Trophoblast cell (in vitro differentiated cells and primary cell): Measurements from ENCODE around the gene FAM217B.

Experiments
- DNase-seq, 2 donors: peaks; one replicate each; pipeline ENCODE4 v3.0.0-alpha.2; 2016
- H2AFZ ChIP-seq: 2 replicates; pipeline ENCODE4 v1.6.1; 2013; ENCODE audit warnings: low read length, moderate library complexity, mild to moderate bottlenecking; ENCODE audit not compliant: insufficient read depth, poor library complexity
- H2AK5ac ChIP-seq: 2 replicates; pipeline ENCODE4 v1.6.1; 2013; ENCODE audit warnings: mild to moderate bottlenecking, low read length
- H2BK120ac ChIP-seq: 2 replicates; pipeline ENCODE4 v1.6.1; 2013; ENCODE audit warnings: low read length, mild to moderate bottlenecking, moderate library complexity; ENCODE audit not compliant: insufficient read depth, poor library complexity
- H2BK12ac ChIP-seq: 2 replicates; pipeline ENCODE4 v1.6.1; 2013; ENCODE audit warnings: mild to moderate bottlenecking, low read length, moderate library complexity
- H2BK5ac ChIP-seq: 2 replicates; pipeline ENCODE4 v1.6.1; 2013; ENCODE audit warnings: low read length, low read depth, moderate library complexity, mild to moderate bottlenecking; ENCODE audit not compliant: poor library complexity
- H3K14ac ChIP-seq: 2 replicates; pipeline ENCODE4 v1.6.1; 2013; ENCODE audit warnings: mild to moderate bottlenecking, low read length
- H3K18ac ChIP-seq: 2 replicates; pipeline ENCODE4 v1.6.1; 2013; ENCODE audit warnings: mild to moderate bottlenecking, low read length
- H3K23ac ChIP-seq: 2 replicates; pipeline ENCODE4 v1.6.1; 2013; ENCODE audit warnings: low read length
- H3K27ac ChIP-seq: 2 replicates; pipeline ENCODE4 v1.5.1; 2013; ENCODE audit warnings: low read depth, mild to moderate bottlenecking, inconsistent platforms, low read length, moderate library complexity
- H3K27me3 ChIP-seq: 2 replicates; pipeline ENCODE4 v1.6.1; 2013; ENCODE audit warnings: inconsistent platforms, mild to moderate bottlenecking, low read length, moderate library complexity; ENCODE audit not compliant: insufficient read depth
- H3K36me3 ChIP-seq, 2 experiments: 1 replicate in 1 of 2; 2 replicates in 1 of 2; pipeline ENCODE4 v1.6.1; 2013; ENCODE audit warnings: low read length in 2 of 2, mild to moderate bottlenecking in 2 of 2, moderate library complexity in 1 of 2; ENCODE audit not compliant: insufficient read depth in 2 of 2, control insufficient read depth in 1 of 2
- H3K4ac ChIP-seq: 2 replicates; pipeline ENCODE4 v1.6.1; 2013; ENCODE audit warnings: low read depth, mild to moderate bottlenecking, low read length, moderate library complexity
- H3K4me1 ChIP-seq, 2 experiments: 1 replicate in 1 of 2; 2 replicates in 1 of 2; pipeline ENCODE4 v1.6.1; 2013; ENCODE audit warnings: low read length in 2 of 2, mild to moderate bottlenecking in 2 of 2, moderate library complexity in 1 of 2; ENCODE audit not compliant: insufficient read depth in 2 of 2, control insufficient read depth in 1 of 2
- H3K4me2 ChIP-seq: 2 replicates; pipeline ENCODE4 v1.6.1; 2013; ENCODE audit warnings: inconsistent platforms, mild to moderate bottlenecking, low read length, moderate library complexity
- H3K4me3 ChIP-seq: 2 replicates; pipeline ENCODE4 v1.5.1; 2013; ENCODE audit warnings: mild to moderate bottlenecking, low read depth, low read length, inconsistent platforms
- H3K79me1 ChIP-seq: one replicate; pipeline ENCODE4 v1.6.1; 2013; ENCODE audit warnings: low read length
- H3K79me2 ChIP-seq: 2 replicates; pipeline ENCODE4 v1.6.1; 2013; ENCODE audit warnings: low read length, mild to moderate bottlenecking; ENCODE audit not compliant: control insufficient read depth, insufficient read depth, poor library complexity
- H3K9ac ChIP-seq: 2 replicates; pipeline ENCODE4 v1.6.1; 2013; ENCODE audit warnings: mild to moderate bottlenecking, low read length
- H3K9me3 ChIP-seq: 2 replicates; pipeline ENCODE4 v1.6.1; 2013; ENCODE audit warnings: low read depth, mild to moderate bottlenecking, control low read depth, inconsistent platforms, low read length; ENCODE audit not compliant: insufficient read depth
- H4K12ac ChIP-seq: 2 replicates; pipeline ENCODE4 v1.6.1; 2013; ENCODE audit warnings: low read depth, mild to moderate bottlenecking, low read length, moderate library complexity
- H4K8ac ChIP-seq: 2 replicates; pipeline ENCODE4 v1.6.1; 2013; ENCODE audit warnings: low read depth, mild to moderate bottlenecking, low read length, moderate library complexity
- H4K91ac ChIP-seq: one replicate; pipeline ENCODE4 v1.6.1; 2013; ENCODE audit warnings: low read depth, mild to moderate bottlenecking, low read length, moderate library complexity
- WGBS: extraction: QIAGEN DNeasy Blood & Tissue Kit; methylation state at CpG from one replicate; pipeline ENCODE4 v1.1.7; 2013; ENCODE audit warnings: missing lambda C conversion rate; ENCODE audit not compliant: insufficient read length, insufficient coverage; ENCODE audit errors: extremely low coverage; 5-methylcytosine and 5-hydroxymethylcytosine counted together

The FAM217B gene

GRCh38 chr20:59936409-59936808, 3.8 kb upstream of the FAM217B start:
- peaks cover 8% of the 10 kb centered on the region for H3K9me3 ChIP-seq
- H3K4me3 ChIP-seq = no peak overlapping the region
- no peak for DNase-seq
- H3K79me1 ChIP-seq = peaks cover 18% of the 10 kb centered on the region
- no peaks in the 10 kb centered on the region for H3K27me3 ChIP-seq
- no peak overlapping the region for H4K12ac ChIP-seq
- no peak overlapping the region for H3K27ac ChIP-seq
- no peak overlapping the region for H2BK5ac ChIP-seq
- no peak overlapping the region for H4K91ac ChIP-seq
- peaks cover 8% of the 10 kb centered on the region for H3K79me2 ChIP-seq
- no peak overlapping the region for H2AFZ ChIP-seq
- H2BK12ac ChIP-seq = no peak overlapping the region
- H3K36me3 ChIP-seq = no peaks in the 10 kb centered on the region
- H4K8ac ChIP-seq = no peak overlapping the region
- H3K18ac ChIP-seq = no peak overlapping the region
- no peak overlapping the region for H3K14ac ChIP-seq
- H3K4ac ChIP-seq = no peak overlapping the region
- H2AK5ac ChIP-seq = no peak overlapping the region
- H3K4me2 ChIP-seq = no peak overlapping the region
- H3K9ac ChIP-seq = no peak overlapping the region
- no peak overlapping the region for H3K23ac ChIP-seq
- no peak overlapping the region for H2BK120ac ChIP-seq
- H3K4me1 ChIP-seq = peaks cover 12 to 16% of the 10 kb centered on the region in 2 experiments
- no CpG with 5 or more reads among the region's 4 CpGs for WGBS

DNA sequence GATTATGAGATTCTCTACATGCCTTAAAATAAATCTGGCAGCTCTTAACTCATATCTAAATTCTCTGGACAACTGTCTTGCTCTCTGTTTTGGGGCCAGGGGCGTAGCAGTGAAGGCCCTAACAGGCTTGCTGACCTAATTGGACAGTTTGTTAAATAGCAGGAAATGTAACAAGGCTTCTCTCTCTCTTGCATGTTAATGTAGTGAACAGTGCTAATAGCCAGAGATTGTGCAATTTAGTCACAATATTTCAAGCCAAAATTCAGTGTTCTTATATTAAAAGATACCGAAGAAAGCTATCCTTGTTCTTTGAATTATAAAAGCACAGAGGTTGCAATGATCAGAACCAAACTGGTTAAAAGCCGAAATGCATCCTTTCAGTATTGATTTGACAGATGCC, 3.0 kb upstream of the FAM217B start:
- H2BK5ac ChIP-seq = no peak overlapping the region
- peaks cover 18% of the 10 kb centered on the region for H3K79me1 ChIP-seq
- H3K27me3 ChIP-seq = no peaks in the 10 kb centered on the region
- H2BK120ac ChIP-seq = no peak overlapping the region
- no peak for DNase-seq
- H3K9ac ChIP-seq = no peak overlapping the region
- no peak overlapping the region for H4K12ac ChIP-seq
- no peak overlapping the region for H4K91ac ChIP-seq
- peaks cover 8% of the 10 kb centered on the region for H3K79me2 ChIP-seq
- no peak overlapping the region for H2AK5ac ChIP-seq
- H2AFZ ChIP-seq = no peak overlapping the region
- no peak overlapping the region for H4K8ac ChIP-seq
- no peak overlapping the region for H3K14ac ChIP-seq
- no peak overlapping the region for H3K27ac ChIP-seq
- no peak overlapping the region for H3K18ac ChIP-seq
- H2BK12ac ChIP-seq = no peak overlapping the region
- H3K4ac ChIP-seq = no peak overlapping the region
- H3K36me3 ChIP-seq = no peaks in the 10 kb centered on the region
- H3K9me3 ChIP-seq = peaks cover 8% of the 10 kb centered on the region
- no peak overlapping the region for H3K4me3 ChIP-seq
- no CpG with 5 or more reads among the region's 3 CpGs for WGBS
- no peak overlapping the region for H3K4me2 ChIP-seq
- H3K4me1 ChIP-seq = peaks cover 12 to 16% of the 10 kb centered on the region in 2 experiments
- H3K23ac ChIP-seq = no peak overlapping the region

GRCh38 chr20:59938221-59938620, 2.0 kb upstream of the FAM217B start:
- H3K4me1 ChIP-seq = peaks cover 12 to 16% of the 10 kb centered on the region in 2 experiments
- peaks cover 8% of the 10 kb centered on the region for H3K79me2 ChIP-seq
- H3K36me3 ChIP-seq = no peaks in the 10 kb centered on the region
- DNase-seq = peak; percentile 87 to 91
- peaks cover 18% of the 10 kb centered on the region for H3K79me1 ChIP-seq
- H4K8ac ChIP-seq = no peak overlapping the region
- H2BK12ac ChIP-seq = no peak overlapping the region
- no peaks in the 10 kb centered on the region for H3K27me3 ChIP-seq
- no peak overlapping the region for H3K23ac ChIP-seq
- H2AK5ac ChIP-seq = no peak overlapping the region
- H3K18ac ChIP-seq = no peak overlapping the region
- peak overlapping the region; percentile 44 for H3K4me2 ChIP-seq
- no peak overlapping the region for H3K4ac ChIP-seq
- no peak overlapping the region for H3K14ac ChIP-seq
- H4K12ac ChIP-seq = no peak overlapping the region
- no CpG with 5 or more reads among the region's 4 CpGs for WGBS
- H3K9me3 ChIP-seq = peaks cover 4% of the 10 kb centered on the region
- H2BK120ac ChIP-seq = no peak overlapping the region
- no peak overlapping the region for H3K27ac ChIP-seq
- H3K4me3 ChIP-seq = no peak overlapping the region
- H2BK5ac ChIP-seq = no peak overlapping the region
- H4K91ac ChIP-seq = no peak overlapping the region
- H3K9ac ChIP-seq = no peak overlapping the region
- no peak overlapping the region for H2AFZ ChIP-seq

DNA sequence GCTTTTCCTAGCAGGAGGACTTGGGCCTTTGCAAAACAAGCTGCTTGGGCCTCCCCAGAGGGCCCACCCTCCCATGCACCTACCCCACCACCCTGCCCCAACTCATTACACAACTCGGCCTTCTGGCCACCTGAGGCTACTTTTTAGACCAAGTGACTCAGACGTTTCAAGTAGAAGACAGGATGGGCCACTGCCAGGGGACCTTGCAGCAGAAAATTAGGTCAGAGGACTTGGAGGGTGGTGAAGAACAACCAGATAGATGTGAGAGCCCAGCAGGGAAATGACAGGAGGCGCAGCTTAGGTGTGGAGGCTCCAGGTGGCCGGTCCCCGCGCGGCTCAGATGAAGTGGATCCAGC, 1.5 kb upstream of the FAM217B start:
- Histone ChIP-seq H3K27ac (no peak overlapping the region), H3K4ac (no peak overlapping the region), H3K36me3 (no peaks in the 10 kb centered on the region), H2BK12ac (no peak overlapping the region), H3K79me1 (peaks cover 17% of the 10 kb centered on the region), H3K27me3 (no peaks in the 10 kb centered on the region), H4K12ac (no peak overlapping the region), H2AK5ac (no peak overlapping the region), H3K14ac (no peak overlapping the region), H4K91ac (no peak overlapping the region), H3K18ac (no peak overlapping the region), H3K79me2 (peaks cover 8% of the 10 kb centered on the region), H3K4me1 (peaks cover 12 to 15% of the 10 kb centered on the region in 2 experiments), H4K8ac (no peak overlapping the region), H2AFZ (peak overlapping the region; percentile 89), H3K9me3 (peaks cover 4% of the 10 kb centered on the region), H2BK120ac (no peak overlapping the region), H3K4me3 (no peak overlapping the region), H3K23ac (no peak overlapping the region), H3K4me2 (peak overlapping the region; percentile 44), H2BK5ac (no peak overlapping the region), H3K9ac (no peak overlapping the region)
- no CpG with 5 or more reads among the region's 7 CpGs for WGBS
- DNase-seq = peak; percentile 67 to 80
